ENCODE results near the gene HPS5. TPM values are rescaled to one million over a fixed set of nuclear protein-coding genes. Genes with fewer than 3 reads are reported as not detected.

HPS5 gene, protein sequence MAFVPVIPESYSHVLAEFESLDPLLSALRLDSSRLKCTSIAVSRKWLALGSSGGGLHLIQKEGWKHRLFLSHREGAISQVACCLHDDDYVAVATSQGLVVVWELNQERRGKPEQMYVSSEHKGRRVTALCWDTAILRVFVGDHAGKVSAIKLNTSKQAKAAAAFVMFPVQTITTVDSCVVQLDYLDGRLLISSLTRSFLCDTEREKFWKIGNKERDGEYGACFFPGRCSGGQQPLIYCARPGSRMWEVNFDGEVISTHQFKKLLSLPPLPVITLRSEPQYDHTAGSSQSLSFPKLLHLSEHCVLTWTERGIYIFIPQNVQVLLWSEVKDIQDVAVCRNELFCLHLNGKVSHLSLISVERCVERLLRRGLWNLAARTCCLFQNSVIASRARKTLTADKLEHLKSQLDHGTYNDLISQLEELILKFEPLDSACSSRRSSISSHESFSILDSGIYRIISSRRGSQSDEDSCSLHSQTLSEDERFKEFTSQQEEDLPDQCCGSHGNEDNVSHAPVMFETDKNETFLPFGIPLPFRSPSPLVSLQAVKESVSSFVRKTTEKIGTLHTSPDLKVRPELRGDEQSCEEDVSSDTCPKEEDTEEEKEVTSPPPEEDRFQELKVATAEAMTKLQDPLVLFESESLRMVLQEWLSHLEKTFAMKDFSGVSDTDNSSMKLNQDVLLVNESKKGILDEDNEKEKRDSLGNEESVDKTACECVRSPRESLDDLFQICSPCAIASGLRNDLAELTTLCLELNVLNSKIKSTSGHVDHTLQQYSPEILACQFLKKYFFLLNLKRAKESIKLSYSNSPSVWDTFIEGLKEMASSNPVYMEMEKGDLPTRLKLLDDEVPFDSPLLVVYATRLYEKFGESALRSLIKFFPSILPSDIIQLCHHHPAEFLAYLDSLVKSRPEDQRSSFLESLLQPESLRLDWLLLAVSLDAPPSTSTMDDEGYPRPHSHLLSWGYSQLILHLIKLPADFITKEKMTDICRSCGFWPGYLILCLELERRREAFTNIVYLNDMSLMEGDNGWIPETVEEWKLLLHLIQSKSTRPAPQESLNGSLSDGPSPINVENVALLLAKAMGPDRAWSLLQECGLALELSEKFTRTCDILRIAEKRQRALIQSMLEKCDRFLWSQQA
- total RNA-seq (2012; rRNA removed) (28.3 and 34.7 TPM in 2 replicates), polyA plus RNA-seq (2012; rRNA removed) (6.2 and 7.9 TPM in 2 replicates), Bru-seq, nascent RNA (percentile 75 among the genes with signal in this experiment), BruChase-seq, experiment 1, labeled RNA remaining after a 6-hour chase (percentile 77 among the genes with signal in this experiment), BruChase-seq, experiment 2, labeled RNA remaining after a 2-hour chase (percentile 71 among the genes with signal in this experiment)
- 1.3 and 2.4 TPM in 2 replicates for polyA plus RNA-seq (2012; cell fraction: cytosol; rRNA removed)
- polyA plus RNA-seq (2012; cell fraction: nucleus; rRNA removed; ENCODE audit: low replicate concordance) = 1.2 and 10.4 TPM in 2 replicates
- long read RNA-seq, full-length matches to known transcripts = 9 of 32 reads
- long read RNA-seq, partial matches to known transcripts = 5 of 32 reads
- long read RNA-seq, other reads (novel, unspliced or antisense) = 18 of 32 reads

GRCh38 chr11:18321969-18322711, at the start of gene HPS5, which contains the start of gene GTF2H1:
Gene HPS5 (minus strand): TSS chr11:18322140. CDS start chr11:18317858, 4,282 bp downstream.
Gene GTF2H1 (plus strand): TSS chr11:18322567. CDS start chr11:18333075, 10,508 bp downstream.
- peaks cover 3% of the 10 kb centered on the region; the same call in 1 of the 2 replicates for H3K36me3 ChIP-seq (ENCODE audit: control insufficient read depth, insufficient read depth, low read length)
- in situ Hi-C loops (cut with MboI; ENCODE audit: low sequenced_read_pairs) = no loop called here
- CTCF ChIA-PET = interaction anchor here (0.6 to 1.1 kb wide), 2 partner anchors 9 to 10 kb away, joined by 3 read pairs; no protein-coding TSS in a partner anchor
- H3K27me3 ChIP-seq (ENCODE audit: control insufficient read depth, insufficient read depth, low read length) = no peaks in the 10 kb centered on the region
- intact Hi-C loops (cut with micrococcal nuclease) = loop anchor here (2.0 to 10.0 kb wide), 2 partner anchors 75 to 587 kb away; partner anchors contain the start of gene KCNC1
- H3K56ac ChIP-seq (ENCODE audit: extremely low read depth, insufficient read depth, low read length) = peak within 1 kb of the TSS; percentile 95
- peak within 1 kb of the TSS; percentile 76; the same call in 1 of the 2 replicates for H2AK5ac ChIP-seq (ENCODE audit: low read depth, low read length)
- peak within 1 kb of the TSS; percentile 77 for H3K4me3 ChIP-seq (ENCODE audit: insufficient read depth, low read depth, low read length)
- H3K18ac ChIP-seq (ENCODE audit: low read depth, low read length) = peak within 1 kb of the TSS; percentile 95
- peak; percentile 94 for ATAC-seq (ENCODE audit: low read depth)
- peak within 1 kb of the TSS; percentile 51; the same call in 1 of the 3 replicates for H2BK15ac ChIP-seq (ENCODE audit: low read depth, low read length)
- DNase-seq = peak; percentile 99
- peak within 1 kb of the TSS; percentile 98 for H3K27ac ChIP-seq (ENCODE audit: insufficient read depth, low read length)
- peak within 1 kb of the TSS; percentile 98 for H4K91ac ChIP-seq (ENCODE audit: insufficient read depth, low read depth, low read length)
- peak within 1 kb of the TSS; percentile 76 for H2BK20ac ChIP-seq (ENCODE audit: low read depth, low read length)
- no peaks in the 10 kb centered on the region for H3K9me3 ChIP-seq (ENCODE audit: control insufficient read depth, insufficient read depth, low read length)
- H4K5ac ChIP-seq (ENCODE audit: low read depth, low read length) = peak within 1 kb of the TSS; percentile 98
- BruUV-seq (replicated peaks) = no TSS peak
- H3K9me1 ChIP-seq (ENCODE audit: insufficient read depth, low read length) = 0 out of 2 replicates have a peak, but pooled peaks cover 4% of the 10 kb centered on the region
- peak within 1 kb of the TSS; percentile 99 for H3K4ac ChIP-seq (ENCODE audit: low read depth, low read length)
- H2AFZ ChIP-seq (replicated peaks; ENCODE audit: low read length, poor library complexity) = peak within 1 kb of the TSS; percentile 99
- H2BK5ac ChIP-seq (ENCODE audit: low read depth, low read length, poor library complexity, severe bottlenecking) = peak within 1 kb of the TSS; percentile 98
- peak within 1 kb of the TSS; percentile 34 to 99 for H4K8ac ChIP-seq (ENCODE audit: low read depth in 2 of 2, low read length in 2 of 2)
- H3K23ac ChIP-seq (ENCODE audit: low read depth, low read length) = peak within 1 kb of the TSS; percentile 89
- peak within 1 kb of the TSS; percentile 91 for H2AK9ac ChIP-seq (replicated peaks; ENCODE audit: low read depth, low read length, poor library complexity)
- WGBS, 2 experiments (ENCODE audit: extremely low coverage in 2 of 2, insufficient read length in 1 of 2) = 0% methylated on average over 21 of the region's 61 CpGs; no CpG with 5 or more reads in 1 of the 2 experiments
- peaks cover 4% of the 10 kb centered on the region for H3K4me1 ChIP-seq (ENCODE audit: control insufficient read depth, insufficient read depth, low read length)
- H3K79me1 ChIP-seq (ENCODE audit: low read depth in 1 of 2, low read length in 2 of 2) = peaks cover 15 to 46% of the 10 kb centered on the region in 2 experiments
- peak within 1 kb of the TSS; percentile 98 for H3K14ac ChIP-seq (replicated peaks; ENCODE audit: low read depth, low read length)
- H3K4me2 ChIP-seq (ENCODE audit: low read depth, low read length) = peak within 1 kb of the TSS; percentile 99
- POLR2A ChIA-PET (ENCODE audit: unreplicated experiment) = interaction anchor here (0.5 to 1.7 kb wide), 3 partner anchors 10 to 72 kb away, joined by 4 to 5 read pairs (median 5); partner anchors contain the start of gene LDHA
- dilution Hi-C loops (cut with HindIII; ENCODE audit: low sequenced_read_pairs, unreplicated experiment) = no loop called here
- peak within 1 kb of the TSS; percentile 96 for H3K9ac ChIP-seq (ENCODE audit: low read depth, low read length)
- H4K20me1 ChIP-seq (ENCODE audit: insufficient read depth, low read length) = no peaks in the 10 kb centered on the region
- H2BK120ac ChIP-seq (ENCODE audit: low read depth, low read length) = peak within 1 kb of the TSS; percentile 98
- TF ChIP-seq, protein P1, sequence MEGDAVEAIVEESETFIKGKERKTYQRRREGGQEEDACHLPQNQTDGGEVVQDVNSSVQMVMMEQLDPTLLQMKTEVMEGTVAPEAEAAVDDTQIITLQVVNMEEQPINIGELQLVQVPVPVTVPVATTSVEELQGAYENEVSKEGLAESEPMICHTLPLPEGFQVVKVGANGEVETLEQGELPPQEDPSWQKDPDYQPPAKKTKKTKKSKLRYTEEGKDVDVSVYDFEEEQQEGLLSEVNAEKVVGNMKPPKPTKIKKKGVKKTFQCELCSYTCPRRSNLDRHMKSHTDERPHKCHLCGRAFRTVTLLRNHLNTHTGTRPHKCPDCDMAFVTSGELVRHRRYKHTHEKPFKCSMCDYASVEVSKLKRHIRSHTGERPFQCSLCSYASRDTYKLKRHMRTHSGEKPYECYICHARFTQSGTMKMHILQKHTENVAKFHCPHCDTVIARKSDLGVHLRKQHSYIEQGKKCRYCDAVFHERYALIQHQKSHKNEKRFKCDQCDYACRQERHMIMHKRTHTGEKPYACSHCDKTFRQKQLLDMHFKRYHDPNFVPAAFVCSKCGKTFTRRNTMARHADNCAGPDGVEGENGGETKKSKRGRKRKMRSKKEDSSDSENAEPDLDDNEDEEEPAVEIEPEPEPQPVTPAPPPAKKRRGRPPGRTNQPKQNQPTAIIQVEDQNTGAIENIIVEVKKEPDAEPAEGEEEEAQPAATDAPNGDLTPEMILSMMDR (conservative IDR thresholded peaks at IDR 0.05; ENCODE audit: low read depth, low read length) = no peak
- peak; percentile 90 for TF ChIP-seq MXI1 (IDR thresholded peaks at IDR 0.05; ENCODE audit: borderline replicate concordance, low read depth, low read length)
- no peak for TF ChIP-seq NFE2L2 (IDR thresholded peaks at IDR 0.05; ENCODE audit: low read depth, low read length)
- TF ChIP-seq MAZ (IDR thresholded peaks at IDR 0.05; ENCODE audit: borderline replicate concordance, low read depth, low read length) = peak; percentile 76
- TF ChIP-seq ELK1 (IDR thresholded peaks at IDR 0.05; ENCODE audit: borderline replicate concordance, low read depth, low read length) = peak; percentile 66; the same call in 1 of the 2 replicates
- peak; percentile 87 for TF ChIP-seq FOS (IDR thresholded peaks at IDR 0.05; ENCODE audit: low read depth, low read length)
